ENCODE measurements around the gene RDM1.

DNA sequence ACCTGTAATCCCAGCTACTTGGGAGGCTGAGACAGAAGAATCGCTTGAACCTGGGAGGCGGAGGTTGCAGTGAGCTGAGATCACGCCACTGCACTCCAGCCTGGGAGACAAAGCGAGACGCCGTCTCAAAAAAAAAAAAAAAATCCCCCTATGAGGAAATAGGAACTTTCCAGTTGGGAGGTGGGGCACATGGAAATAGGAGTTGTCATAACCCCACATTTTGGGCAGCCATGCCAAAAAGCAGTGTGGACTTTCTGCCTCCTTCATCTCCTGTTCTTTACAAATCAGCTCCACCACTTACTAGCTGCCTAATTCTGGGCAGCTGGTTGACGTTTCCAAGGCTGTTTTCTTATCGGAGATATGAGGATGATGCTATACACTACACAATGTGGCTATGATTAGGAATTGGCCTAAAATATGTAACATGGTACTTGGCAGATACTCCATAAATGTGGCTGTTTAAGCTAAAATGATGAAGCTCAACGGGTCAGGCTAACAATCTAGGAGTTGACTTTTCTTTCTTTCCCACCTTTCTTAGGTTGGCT, 28.9 kb downstream of the RDM1 start:
- TF ChIP-seq EP300 (IDR thresholded peaks at IDR 0.05): no peak
- TF ChIP-seq, protein P1, sequence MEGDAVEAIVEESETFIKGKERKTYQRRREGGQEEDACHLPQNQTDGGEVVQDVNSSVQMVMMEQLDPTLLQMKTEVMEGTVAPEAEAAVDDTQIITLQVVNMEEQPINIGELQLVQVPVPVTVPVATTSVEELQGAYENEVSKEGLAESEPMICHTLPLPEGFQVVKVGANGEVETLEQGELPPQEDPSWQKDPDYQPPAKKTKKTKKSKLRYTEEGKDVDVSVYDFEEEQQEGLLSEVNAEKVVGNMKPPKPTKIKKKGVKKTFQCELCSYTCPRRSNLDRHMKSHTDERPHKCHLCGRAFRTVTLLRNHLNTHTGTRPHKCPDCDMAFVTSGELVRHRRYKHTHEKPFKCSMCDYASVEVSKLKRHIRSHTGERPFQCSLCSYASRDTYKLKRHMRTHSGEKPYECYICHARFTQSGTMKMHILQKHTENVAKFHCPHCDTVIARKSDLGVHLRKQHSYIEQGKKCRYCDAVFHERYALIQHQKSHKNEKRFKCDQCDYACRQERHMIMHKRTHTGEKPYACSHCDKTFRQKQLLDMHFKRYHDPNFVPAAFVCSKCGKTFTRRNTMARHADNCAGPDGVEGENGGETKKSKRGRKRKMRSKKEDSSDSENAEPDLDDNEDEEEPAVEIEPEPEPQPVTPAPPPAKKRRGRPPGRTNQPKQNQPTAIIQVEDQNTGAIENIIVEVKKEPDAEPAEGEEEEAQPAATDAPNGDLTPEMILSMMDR (IDR thresholded peaks at IDR 0.05): no peak
